Measurements from ENCODE around the gene CDK2. TPM values are rescaled to one million over a fixed set of nuclear protein-coding genes. Genes with fewer than 3 reads are reported as not detected.

The CDK2 gene
- total and polyA plus RNA-seq, 8 donors = 4.1 to 124 (median 15.0) TPM

GRCh38 chr12:56017181-56017580 lies 50.6 kb downstream of the CDK2 start:
- peaks cover 0 to 14% (median 11%) of the 10 kb centered on the region in 4 donors for H3K36me3 ChIP-seq
- WGBS, 5 donors = 83 to 91% (median 87%) methylated on average over 4 of the region's 4 CpGs
- H3K4me3 ChIP-seq = no peak overlapping the region
- no peaks in the 10 kb centered on the region for H3K9me3 ChIP-seq
- DNase-seq = no peak
- peaks cover 5 to 33% (median 15%) of the 10 kb centered on the region in 4 donors for H3K4me1 ChIP-seq
- no peak overlapping the region for H3K27ac ChIP-seq
- TF ChIP-seq POLR2AphosphoS5 (IDR thresholded peaks at IDR 0.05) (no peak), EP300 (IDR thresholded peaks at IDR 0.05) (no peak), POLR2A (IDR thresholded peaks at IDR 0.05) (no peak), CTCF (IDR thresholded peaks at IDR 0.05) (no peak)
- no peaks in the 10 kb centered on the region for H3K27me3 ChIP-seq
- intact Hi-C loops (cut with DNase I; ENCODE audit: low total_unique reads) = no loop called here

GRCh38 chr12:56018356-56018755 lies 51.7 kb downstream of the CDK2 start:
- H3K27ac ChIP-seq = no peak overlapping the region
- H3K36me3 ChIP-seq = peaks cover 0 to 14% (median 11%) of the 10 kb centered on the region in 4 donors
- WGBS, 5 donors = 100% methylated on average over 1 of the region's 1 CpG
- no peak for TF ChIP-seq EP300 (IDR thresholded peaks at IDR 0.05)
- no peak for TF ChIP-seq POLR2AphosphoS5 (IDR thresholded peaks at IDR 0.05)
- TF ChIP-seq POLR2A (IDR thresholded peaks at IDR 0.05) = no peak
- no peak for TF ChIP-seq CTCF (IDR thresholded peaks at IDR 0.05)
- no peaks in the 10 kb centered on the region for H3K9me3 ChIP-seq
- DNase-seq = no peak
- intact Hi-C loops (cut with DNase I; ENCODE audit: low total_unique reads) = no loop called here
- H3K4me1 ChIP-seq = peaks cover 5 to 35% (median 16%) of the 10 kb centered on the region in 4 donors
- H3K27me3 ChIP-seq = no peaks in the 10 kb centered on the region
- no peak overlapping the region for H3K4me3 ChIP-seq

- WGBS, 5 donors = 31 to 50% (median 43%) methylated on average over 10 of the region's 10 CpGs
Observed at GRCh38 chr12:56020423-56021184, 54.0 kb downstream of the CDK2 start, which contains the start of gene IKZF4. Gene IKZF4 (plus strand): TSS chr12:56021043. CDS start chr12:56021494, 451 bp downstream.

More at GRCh38 chr12:56020423-56021184, 54.0 kb downstream of the CDK2 start, which contains the start of gene IKZF4:
- Histone ChIP-seq H3K27ac (peak within 1 kb of the TSS in 4 of 5 donors; percentile 58 to 80 (median 74)), H3K36me3 (peaks cover 0 to 25% (median 21%) of the 10 kb centered on the region in 4 donors), H3K4me3 (peak within 1 kb of the TSS; percentile 31 to 41 (median 35)), H3K27me3 (no peaks in the 10 kb centered on the region), H3K9me3 (no peaks in the 10 kb centered on the region), H3K4me1 (peaks cover 5 to 27% (median 16%) of the 10 kb centered on the region in 4 donors)
- TF ChIP-seq CTCF (IDR thresholded peaks at IDR 0.05) (no peak), POLR2AphosphoS5 (IDR thresholded peaks at IDR 0.05) (no peak), EP300 (IDR thresholded peaks at IDR 0.05) (no peak), POLR2A (IDR thresholded peaks at IDR 0.05) (no peak)
- DNase-seq = peak in 1 of 2 donors; percentile 89
- intact Hi-C loops (cut with DNase I; ENCODE audit: low total_unique reads) = no loop called here

Measured in stomach (tissue), 9 donors.